Measurements from ENCODE around the gene POPDC2.

The POPDC2 gene

DNA sequence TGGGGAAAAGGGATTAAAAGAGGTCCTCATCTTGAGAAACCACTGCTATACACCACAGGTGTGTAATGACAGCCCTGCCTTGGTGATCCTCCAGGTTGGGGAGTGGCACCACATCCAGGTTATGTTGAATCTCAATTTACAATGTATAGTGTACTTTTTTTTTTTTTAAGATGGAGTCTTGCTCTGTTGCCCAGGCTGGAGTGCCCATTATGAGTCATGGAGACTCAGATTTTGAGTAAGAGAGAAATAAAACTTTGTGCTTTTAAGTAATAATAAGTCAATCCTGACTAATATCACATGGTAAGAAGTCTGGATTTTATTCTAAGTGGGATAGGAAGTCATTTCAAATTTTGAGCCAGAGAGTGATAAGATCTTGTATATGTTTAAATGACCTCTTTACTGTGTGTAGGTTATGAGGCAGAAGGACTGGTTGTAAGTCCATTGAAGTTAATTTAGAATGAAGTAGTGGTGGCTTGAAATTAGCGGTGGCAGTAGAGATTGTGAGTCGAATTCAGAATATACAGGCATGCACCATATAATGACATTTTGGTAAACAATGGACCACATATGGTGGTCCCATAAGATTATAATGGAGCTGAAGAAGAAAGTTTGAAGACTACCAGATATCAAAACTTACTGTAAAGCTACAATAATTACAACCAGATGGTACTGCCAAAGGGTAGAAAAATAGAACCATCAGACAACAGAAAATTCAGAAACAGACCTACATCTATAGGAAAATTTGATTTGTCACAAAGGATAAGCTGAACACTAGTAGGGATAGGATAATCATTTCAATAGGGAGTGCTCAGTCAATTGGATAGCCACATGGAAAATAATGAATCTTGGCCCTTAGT lies 20.7 kb downstream of the POPDC2 start:
- DNase-seq, result no peak

DNA sequence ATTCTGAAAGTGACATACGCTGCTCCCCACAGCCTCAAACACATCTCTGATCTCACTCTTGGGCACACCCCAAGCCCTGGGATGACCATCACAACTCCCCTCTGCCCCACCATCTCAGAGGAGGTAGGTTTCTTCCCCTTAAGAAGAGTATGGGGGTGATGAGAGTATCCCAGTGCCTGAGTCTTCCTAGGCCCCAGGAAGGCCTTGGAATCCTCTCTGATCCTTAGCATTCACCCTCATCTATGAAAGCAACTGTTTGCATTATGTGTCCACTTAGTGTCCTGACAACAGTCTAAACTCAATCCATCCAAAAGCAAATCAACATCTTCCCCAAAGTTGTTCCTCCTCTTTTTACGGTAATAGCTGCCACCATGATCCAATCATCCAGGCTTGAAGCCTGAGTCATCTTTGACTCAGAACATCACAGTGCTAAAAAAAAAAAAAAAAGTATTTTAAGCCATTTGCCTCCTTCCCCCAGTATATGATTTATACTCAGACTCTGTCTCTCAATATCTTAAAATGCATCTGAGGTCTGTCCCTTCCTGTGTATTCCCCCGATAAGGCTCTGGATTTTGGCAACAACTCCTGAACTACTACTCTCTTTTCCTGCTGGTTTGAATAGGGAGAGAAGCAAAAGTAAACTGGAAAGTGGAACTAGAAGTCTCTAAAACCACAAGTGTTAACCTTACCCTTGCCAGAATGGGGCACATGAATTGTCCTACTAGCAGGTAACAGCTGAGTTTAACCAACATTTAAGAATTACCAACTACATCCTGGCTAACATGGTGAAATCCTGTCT lies 22.5 kb downstream of the POPDC2 start:
- DNase-seq, result no peak

DNA sequence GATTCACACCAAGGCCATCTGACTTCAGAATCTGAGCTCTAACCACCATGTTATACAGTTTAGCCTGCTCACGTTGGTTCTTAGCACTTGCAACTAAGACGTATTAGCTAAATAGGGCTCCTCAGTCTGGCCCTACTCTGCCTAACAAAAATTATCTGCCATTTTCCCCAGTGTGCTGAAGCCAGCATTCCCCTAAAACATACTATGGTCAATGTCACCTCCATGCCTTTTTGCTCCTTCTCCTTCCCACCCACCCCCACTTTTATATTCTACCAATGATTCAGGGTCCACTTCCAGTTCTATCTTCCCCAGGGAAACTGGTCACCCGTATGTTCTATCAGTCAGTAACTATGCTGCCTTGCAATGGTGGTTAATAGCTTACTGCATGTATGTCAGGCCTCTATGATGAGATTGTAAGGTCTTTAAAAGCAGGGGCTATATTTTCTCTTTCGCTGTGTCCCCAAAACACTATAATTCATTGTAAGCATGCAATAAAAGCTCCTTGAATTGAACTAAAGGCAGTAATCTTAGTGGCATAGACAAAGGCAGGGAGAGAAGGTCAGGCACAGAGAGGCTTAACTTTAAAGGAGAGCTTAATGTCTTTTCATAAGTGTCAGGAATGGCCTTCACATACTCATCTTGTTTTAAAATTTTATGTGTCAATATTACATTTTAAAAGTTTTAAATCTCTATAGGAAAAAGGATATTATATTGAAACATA lies 23.3 kb downstream of the POPDC2 start:
- DNase-seq, result no peak

DNA sequence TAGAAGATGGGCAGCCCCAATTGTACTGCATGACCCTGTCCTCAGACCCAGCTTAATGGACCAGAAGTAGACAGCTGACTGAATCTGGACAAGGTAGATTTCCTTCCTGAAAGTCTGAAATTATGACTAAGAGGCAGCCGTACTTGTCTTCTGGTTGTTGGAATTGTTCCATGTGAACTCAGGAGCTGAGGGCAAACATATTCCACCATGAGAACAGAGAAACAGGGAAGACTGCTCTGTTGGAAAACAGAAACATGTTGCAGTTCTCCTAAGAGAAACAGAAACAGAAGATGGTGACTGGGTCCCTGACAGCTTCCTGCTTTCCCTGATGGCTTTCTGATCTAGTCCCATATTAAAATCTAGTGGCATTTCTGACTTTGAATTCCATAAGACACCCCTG lies 24.1 kb downstream of the POPDC2 start:
- DNase-seq, result no peak

DNA sequence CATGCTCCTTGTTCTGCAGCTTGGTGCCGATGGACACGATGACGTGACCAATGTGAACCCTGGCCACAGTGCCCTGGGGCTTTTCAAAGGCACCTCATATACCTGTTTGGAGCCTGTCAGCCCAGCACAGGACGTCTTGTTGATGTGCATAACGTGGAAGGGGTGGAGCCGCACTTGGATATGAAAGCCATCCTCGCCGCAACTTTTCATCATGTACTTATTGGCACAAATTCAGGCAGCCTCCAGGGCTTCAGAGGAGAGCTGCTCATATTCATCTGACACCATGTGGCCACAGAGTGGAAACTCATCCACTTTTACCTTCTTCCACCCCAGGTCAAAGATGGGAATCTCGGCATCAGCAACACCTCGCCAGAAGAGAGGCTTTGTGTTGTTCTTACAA lies 24.7 kb downstream of the POPDC2 start:
- DNase-seq, result no peak

DNA sequence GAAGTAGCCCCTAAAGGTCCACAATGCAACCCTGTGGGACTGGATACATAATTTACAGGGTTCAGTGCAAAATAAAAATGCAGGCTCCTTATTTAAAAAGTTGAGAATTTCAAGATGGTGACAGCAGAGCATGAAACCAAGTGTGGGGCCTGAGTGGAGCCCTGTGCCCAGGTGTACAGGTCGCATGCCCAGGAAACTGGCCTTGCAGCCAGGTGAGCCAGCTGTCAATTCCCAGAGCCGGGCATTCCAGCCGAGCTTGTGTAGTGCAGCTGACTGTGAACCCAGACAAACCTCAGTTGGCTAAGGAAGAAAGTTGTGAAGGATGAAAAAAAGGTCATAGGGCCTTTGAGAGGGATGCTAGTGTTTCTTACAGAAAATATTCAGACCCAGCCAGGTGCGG lies 27.6 kb downstream of the POPDC2 start:
- DNase-seq, result no peak

DNA sequence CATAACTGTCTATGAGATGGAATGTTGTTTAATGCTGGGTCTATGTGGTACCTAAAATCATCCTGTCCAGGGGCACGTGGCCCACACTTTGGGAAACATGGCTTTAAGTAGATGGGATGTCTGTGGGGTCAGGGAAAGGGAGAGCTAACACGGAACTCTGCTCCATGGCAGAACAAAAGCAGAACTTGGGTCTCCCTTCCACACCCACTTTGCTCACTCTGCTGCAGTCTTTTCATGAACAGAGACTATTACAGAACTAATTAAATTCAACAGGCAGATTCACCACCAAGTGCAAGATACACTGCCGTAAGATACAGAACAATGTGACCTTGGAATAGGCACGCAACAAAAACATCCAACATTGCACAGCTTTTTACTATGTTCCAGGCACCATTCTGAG lies 28.2 kb downstream of the POPDC2 start:
- no peak for DNase-seq

DNA sequence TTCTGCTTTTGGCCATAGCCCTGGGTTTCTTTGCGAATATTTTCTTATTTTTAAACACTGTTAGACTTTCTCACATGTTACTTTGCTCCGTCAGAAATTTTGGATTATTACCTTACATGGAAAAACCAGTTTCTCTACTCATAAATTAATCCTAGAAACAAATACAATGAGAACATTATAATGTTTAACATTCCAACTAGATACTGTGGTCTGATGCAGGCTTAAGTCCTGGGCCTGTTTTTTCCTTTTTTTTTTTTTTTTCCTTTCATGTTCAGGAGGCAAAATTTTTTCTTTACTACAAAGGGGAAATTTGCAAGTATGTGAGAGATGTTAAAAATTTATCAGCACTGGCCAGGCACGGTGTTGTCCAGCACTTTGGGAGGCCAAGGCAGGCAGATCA lies 28.9 kb downstream of the POPDC2 start:
- no peak for DNase-seq

DNA sequence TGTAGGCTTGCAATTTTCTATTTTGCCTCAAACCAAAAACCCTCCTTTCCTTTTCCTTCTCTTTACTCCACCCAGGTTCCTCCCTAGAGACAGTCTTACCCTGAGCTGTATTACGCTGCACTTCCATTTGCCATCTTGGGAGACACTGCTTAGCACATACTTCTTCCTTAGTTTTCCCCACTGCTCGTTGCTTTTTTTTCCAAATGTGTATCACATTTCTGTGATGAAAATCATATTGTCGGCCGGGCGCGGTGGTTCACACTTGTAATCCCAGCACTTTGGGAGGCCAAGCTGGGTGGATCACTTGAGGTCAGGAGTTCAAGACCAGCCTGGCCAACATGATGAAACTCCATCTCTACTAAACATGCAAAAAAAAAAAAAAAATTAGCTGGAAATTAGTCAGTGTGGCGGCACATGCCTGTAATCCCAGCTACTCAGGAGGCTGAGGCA lies 29.5 kb downstream of the POPDC2 start:
- no peak for DNase-seq

DNA sequence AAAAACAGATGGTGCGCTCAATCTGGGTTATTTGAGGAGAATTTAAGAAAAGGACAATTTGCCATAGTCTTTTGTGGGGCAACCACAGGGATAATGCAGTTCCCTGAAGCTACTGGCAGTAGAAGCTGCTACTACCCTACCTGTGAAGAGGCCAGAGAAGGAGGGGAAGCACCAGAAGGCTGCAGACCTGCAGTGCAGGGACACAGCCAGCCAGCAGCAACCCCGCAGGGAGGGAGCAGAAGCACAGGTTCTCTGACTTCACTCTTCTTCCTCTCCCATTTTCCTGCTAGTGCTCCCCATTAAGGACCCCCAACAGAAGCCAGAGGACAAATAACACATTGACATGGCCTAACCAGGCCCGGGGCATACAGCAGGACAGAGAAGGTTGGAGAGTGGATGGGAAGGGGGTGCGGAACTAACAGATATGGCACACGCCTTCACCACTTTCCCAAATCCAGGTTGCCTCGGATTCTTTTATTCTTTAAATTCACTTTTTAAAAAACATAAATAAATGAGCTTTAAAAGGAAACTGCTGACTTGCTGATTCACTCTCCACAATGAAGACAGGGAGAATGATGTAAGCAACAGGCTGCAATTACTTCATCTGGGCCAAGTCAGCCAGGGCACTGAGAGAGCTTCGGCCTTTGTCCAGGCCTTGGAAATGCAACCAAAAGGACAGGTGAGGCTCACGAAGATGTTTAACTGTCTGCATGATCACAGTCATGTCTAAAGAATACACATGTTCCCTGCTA lies 30.1 kb downstream of the POPDC2 start:
- no peak for DNase-seq

DNA sequence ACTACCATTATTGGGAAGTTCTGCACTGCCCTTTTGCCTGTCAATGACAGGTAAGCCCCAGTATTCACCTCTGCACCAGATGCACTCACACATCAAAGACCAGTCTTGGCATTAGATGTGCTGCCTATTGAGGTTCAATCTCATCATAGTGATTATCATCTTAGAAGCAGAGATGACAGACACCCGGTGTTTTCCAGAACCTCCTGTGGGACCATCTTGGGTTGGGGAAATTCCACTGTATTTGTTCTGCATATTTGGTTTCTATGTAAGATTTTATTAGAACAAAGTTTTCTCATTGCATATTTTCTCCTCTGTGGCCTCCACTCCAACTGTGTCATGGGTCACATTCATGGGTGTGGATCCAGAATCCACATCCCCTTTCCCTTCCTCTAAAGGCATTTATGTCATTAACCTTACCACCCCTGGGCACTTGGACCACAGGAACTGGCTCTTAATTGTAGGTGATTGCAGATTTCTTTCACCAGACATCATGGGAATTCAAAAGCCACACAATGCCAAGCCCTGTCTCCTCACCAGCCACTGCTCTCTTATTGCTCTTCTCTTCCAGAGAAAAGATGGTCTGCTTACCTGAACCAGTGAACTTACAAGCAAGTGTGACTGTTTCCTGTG lies 31.5 kb downstream of the POPDC2 start:
- no peak for DNase-seq

DNA sequence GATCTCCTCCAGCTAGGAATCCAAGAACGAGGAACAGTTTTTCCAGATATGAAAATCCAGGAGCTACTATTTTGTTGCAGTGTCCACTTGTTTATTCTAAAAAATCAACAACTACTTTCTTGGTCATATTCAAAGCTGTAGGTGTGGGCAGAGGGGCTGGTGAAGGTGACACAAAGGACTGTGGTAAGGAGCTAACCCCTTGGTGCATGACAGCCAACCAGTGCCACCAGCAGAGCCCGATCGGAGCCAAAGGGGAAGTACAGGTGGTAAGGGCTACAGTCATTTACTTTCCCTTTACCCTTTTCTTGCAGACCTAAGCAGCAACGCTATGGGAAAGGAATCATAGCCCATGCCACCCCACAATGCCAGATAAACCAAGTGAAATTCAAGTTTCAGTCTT lies 32.0 kb downstream of the POPDC2 start:
- no peak for DNase-seq

DNA sequence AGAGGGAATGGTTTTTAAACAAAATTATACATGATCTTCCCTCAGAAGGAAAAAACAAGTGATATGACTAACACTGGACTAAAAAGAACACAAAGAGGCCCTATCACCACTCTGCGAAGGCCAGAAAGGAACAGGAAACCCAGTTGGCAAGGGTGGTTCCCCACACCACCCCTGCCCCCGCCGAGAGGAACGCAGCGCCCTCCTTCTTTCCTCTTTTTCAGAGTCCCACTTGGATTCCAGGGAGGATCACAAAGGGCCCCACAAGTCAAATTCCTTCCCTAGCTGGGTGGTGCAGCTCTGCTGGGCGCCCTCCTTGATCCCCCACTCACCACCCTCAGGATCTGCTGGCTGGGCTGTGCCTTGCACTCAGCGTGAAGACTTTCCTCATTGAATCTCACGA lies 32.9 kb downstream of the POPDC2 start:
- no peak for DNase-seq

DNA sequence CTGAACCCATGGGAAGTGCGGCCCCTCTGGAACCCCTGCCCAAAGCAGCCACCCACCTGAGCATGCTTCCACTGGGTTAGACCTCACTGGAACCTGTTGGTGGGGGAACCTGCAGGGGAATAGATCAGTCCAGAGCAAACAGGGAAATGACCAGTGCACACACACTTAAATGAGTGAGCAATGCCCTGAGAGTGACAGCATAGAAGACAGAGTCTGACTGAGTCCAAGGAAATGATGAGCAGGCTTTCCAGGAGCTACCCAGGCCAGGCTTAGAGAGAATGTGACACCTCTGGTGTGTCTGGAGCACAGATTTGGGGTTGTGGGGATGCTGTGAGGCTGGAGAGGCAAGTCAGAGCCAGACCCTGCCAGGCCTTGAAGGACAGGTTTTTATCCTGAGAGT lies 34.2 kb downstream of the POPDC2 start:
- DNase-seq, result no peak

DNA sequence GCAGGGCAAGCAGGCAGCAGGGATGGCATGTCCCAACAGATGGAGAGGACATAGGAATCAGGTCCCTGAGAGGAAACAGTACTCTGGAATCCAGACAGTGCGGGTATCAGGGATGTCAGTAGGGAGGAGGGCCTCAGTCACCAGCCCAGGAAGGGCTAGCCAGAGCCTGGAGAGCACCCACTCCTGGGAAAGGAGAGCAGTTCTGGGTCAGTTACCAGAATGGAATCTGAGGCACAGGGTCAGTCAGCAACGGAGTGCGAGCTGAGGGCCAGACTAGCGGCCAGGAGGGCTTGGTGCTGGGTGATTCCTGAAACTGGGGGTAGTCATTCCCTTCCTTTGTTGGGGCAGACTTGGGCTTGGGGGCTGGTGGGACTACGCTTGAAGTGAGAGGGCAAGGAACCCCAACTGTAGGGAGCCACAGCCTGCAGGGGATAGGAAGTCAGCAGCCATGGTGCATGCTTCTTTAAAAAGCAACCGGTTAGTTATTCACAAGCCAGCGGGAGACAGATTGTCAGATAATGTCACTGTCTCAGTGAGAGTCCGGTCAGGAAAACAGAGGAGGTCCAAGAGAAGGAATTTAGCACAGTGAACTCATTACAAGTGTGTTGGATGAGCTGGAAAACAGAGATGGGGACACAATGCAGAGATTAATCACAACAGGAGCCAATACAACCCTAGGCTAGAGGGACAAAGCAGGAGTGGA lies 34.8 kb downstream of the POPDC2 start:
- DNase-seq, result no peak

DNA sequence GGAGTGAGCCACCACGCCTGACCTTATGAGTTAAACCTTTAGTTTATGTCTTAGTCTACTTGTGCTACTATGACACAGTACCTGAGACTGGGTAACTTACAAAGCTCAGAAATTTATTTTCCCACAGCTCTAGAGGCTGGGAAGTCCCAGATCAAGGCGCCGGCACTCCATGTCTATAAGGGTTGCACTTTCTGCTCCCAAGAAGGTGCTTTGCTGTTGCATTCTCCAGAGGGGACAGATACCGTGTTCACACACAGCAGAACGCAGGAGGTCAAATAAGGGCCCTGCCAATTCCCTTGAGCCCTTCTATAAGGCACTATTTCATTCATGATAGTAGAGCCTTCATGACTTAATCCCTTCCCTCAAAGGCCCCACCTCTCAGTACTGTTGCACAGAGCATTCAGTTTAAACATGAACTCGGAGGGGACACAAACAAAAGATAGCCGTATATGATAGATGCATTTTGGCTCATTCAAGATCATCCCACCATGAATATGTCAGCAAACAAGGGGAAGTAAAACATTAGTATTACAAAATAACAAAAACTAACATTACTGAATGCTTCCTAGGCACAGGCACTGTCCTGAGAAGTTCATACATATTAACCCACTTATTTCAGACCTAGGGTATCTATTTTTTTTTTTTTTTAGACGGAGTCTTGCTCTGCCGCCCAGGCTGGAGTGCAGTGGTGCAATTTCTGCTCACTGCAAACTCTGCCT lies 36.2 kb downstream of the POPDC2 start:
- DNase-seq, result no peak

DNA sequence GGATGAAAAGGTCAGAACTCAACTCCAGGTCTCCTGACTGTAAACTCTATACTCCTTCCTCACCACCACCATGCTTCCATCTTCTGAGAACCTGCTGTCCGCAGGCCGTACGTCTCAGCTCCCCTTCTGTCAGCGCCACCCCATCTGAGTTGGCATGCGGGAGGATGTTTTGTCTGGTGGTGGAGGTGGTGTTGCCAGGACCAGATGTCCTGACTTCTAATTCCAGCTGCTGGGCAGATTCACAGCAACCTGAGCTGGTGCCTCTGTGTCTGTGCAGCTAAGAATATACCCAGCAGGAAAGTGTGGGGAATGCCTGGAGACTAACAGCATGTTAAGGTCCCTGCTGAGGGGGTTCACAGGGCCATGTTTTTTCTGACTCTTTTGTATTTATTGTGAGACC lies 39.5 kb downstream of the POPDC2 start:
- no peak for DNase-seq

DNA sequence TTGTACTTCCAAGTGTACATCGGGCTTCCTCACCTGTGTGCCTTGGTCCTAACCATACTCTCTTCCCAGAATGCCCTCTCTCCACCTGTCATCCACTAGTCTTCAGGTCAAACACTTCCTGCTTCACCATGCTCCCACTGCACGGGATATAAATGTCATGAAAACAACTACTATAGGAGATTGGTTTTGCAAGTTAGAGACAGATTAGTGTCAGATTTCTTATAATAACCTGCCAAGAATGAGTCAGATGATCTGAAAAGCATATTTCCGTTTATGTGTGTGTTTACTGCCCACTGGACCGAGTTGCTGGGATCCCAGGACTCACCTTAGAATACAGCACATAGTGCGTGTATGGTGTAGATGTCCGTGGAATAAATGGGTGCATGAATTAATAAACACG lies 41.3 kb downstream of the POPDC2 start:
- DNase-seq, result no peak

DNA sequence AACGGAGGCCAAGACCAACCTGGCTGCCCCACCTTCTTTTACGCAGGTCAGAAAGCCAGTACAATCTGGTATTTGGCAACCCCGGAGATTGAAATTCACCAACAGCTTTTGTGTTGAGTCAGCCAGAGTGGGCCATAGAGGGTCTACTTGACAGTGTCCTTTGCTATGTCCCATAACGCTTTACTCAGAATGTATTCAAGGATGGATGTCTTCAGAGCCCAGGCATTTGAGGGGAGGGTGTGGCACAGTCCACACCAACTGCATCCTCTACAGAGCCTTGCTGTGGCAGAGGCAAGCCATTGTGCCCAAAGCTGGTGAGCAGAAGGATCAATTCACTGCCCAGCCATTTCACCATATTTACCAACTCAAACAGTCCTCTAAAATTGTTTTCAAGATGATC lies 44.3 kb downstream of the POPDC2 start:
- no peak for DNase-seq

DNA sequence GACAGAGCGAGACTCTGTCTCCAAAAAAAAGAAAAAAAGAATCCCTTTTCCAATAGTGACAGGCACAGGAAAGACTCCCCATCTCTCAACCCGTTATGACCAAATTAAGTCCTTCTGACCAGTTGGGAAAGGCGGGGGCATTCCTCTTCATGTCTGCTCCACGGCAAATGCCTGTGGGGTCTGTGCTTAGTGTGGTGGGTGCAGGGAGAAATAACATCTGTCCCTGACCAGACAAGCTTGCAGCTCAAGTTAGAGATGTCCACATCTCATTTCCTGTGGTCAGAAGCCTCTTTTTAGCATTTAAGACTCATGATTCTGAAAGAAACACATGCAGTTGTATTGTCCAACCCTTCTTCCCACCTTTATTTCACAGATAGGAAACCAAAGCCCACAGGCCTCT lies 46.5 kb downstream of the POPDC2 start:
- DNase-seq, result no peak

DNA sequence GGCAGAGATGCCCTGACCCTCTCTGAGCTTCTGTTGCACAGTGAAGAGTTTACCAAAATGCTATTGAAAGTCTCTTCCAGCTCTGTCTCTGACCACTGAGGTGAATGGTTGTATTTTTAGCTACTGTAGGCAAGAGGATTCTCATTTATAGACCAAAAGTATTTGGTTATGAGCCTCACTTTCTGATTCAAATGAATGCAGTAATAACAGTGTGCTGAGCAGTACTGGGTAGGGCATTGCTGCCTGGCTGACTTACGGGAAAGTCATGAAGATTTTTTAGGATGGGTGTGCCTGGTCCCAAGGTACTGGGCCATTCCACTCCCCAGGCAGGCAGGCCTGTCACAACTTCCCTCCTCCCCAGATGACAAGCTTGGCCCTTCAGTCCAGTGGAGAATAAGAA lies 47.2 kb downstream of the POPDC2 start:
- no peak for DNase-seq

All from NCI-H2227 treated with DMSO at 0.1 percent for 48 hours (cell line).